H1 (cell line): ENCODE results near the gene TFB1M. TPM values are rescaled to one million over a fixed set of nuclear protein-coding genes. Genes with fewer than 3 reads are reported as not detected.

Experiments
- CTCF ChIA-PET: fragments of 300-600 bp; sonication (Branson Sonifier 250); formaldehyde crosslinking; loops from one replicate; lab custom pipeline; 2021; ENCODE audit not compliant: partially characterized antibody; lab: Charles Lee
- POLR2A ChIA-PET: fragments of 300-600 bp; sonication (Branson Sonifier 250); formaldehyde crosslinking; loops from one replicate; lab custom pipeline; 2021; ENCODE audit warnings: inconsistent platforms; ENCODE audit not compliant: partially characterized antibody; lab: Charles Lee
- DNase-seq, 2 experiments: peaks; one replicate each; pipeline versions ENCODE4 v3.0.0 to v3.0.0-alpha.2; 2010 to 2022; ENCODE audit warnings: low spot score in 2 of 2, low read depth in 1 of 2, mixed read lengths in 1 of 2
- FAIRE-seq: peaks from 2 replicates; lab custom pipeline; 2011; peaks lifted over from hg19 to GRCh38; lab: Jason Lieb, UNC
- H2AFZ ChIP-seq: 2 replicates; pipeline ENCODE4 v1.8.1; 2012; ENCODE audit warnings: low read length, inconsistent platforms
- H2AK5ac ChIP-seq: 2 replicates; pipeline ENCODE4 v1.6.1; 2013; ENCODE audit warnings: low read depth, low read length
- H2BK120ac ChIP-seq: replicated peaks from 2 replicates; pipeline ENCODE3; 2013; ENCODE audit warnings: low read depth, low read length, inconsistent platforms
- H2BK12ac ChIP-seq: 2 replicates; pipeline ENCODE4 v1.6.1; 2013; ENCODE audit warnings: low read depth, low read length
- H2BK15ac ChIP-seq: 2 replicates; pipeline ENCODE4 v1.6.1; 2013; ENCODE audit warnings: low read length
- H2BK20ac ChIP-seq: 2 replicates; pipeline ENCODE4 v1.6.1; 2013; ENCODE audit warnings: low read length
- H2BK5ac ChIP-seq: 2 replicates; pipeline ENCODE4 v1.6.1; 2013; ENCODE audit warnings: low read depth, low read length
- H3K14ac ChIP-seq: 2 replicates; pipeline ENCODE4 v1.6.1; 2013; ENCODE audit warnings: inconsistent platforms; ENCODE audit not compliant: insufficient read length
- H3K18ac ChIP-seq: 2 replicates; pipeline ENCODE4 v1.6.1; 2013; ENCODE audit warnings: low read length; ENCODE audit errors: extremely low read depth
- H3K23ac ChIP-seq: 2 replicates; pipeline ENCODE4 v1.6.1; 2013; ENCODE audit warnings: inconsistent platforms; ENCODE audit not compliant: insufficient read length
- H3K23me2 ChIP-seq: 2 replicates; pipeline ENCODE4 v1.6.1; 2013; ENCODE audit warnings: low read depth, low read length
- H3K27ac ChIP-seq: 2 replicates; pipeline ENCODE4 v1.6.1; 2011; ENCODE audit warnings: low read depth, low read length, inconsistent platforms
- H3K27me3 ChIP-seq, 4 experiments: replicated peaks in 1 of 4; 1 replicate in 1 of 4; 2 replicates in 3 of 4; pipeline versions ENCODE4 v1.6.1 to v1.8.1; 2011 to 2013; ENCODE audit warnings: low read length in 3 of 4, mild to moderate bottlenecking in 3 of 4, inconsistent platforms in 2 of 4, mixed read lengths in 2 of 4, moderate library complexity in 1 of 4; ENCODE audit not compliant: control insufficient read depth in 3 of 4, insufficient read depth in 3 of 4; ENCODE audit errors: extremely low read depth in 1 of 4
- H3K36me3 ChIP-seq, 4 experiments: 2 replicates each; pipeline versions ENCODE4 v1.6.1 to v1.8.1; 2011 to 2013; ENCODE audit warnings: mild to moderate bottlenecking in 4 of 4, low read length in 3 of 4, moderate library complexity in 2 of 4, control low read depth in 1 of 4, inconsistent platforms in 1 of 4; ENCODE audit not compliant: insufficient read depth in 4 of 4, control insufficient read depth in 2 of 4
- H3K4ac ChIP-seq: replicated peaks from 2 replicates; pipeline ENCODE3; 2013; ENCODE audit warnings: low read length, low read depth, mixed read lengths, inconsistent platforms; ENCODE audit not compliant: insufficient read length
- H3K4me1 ChIP-seq, 4 experiments: replicated peaks in 1 of 4; 1 replicate in 1 of 4; 2 replicates in 3 of 4; pipeline versions ENCODE4 v1.6.1 to v1.8.1; 2011 to 2013; ENCODE audit warnings: low read length in 3 of 4, inconsistent platforms in 2 of 4, mixed read lengths in 1 of 4; ENCODE audit not compliant: insufficient read depth in 4 of 4, control insufficient read depth in 3 of 4
- H3K4me2 ChIP-seq, 2 experiments: 2 replicates each; pipeline versions ENCODE4 v1.6.1 to v1.8.1; 2011 to 2013; ENCODE audit warnings: low read depth in 2 of 2, low read length in 2 of 2, control low read depth in 1 of 2, inconsistent platforms in 1 of 2, mild to moderate bottlenecking in 1 of 2; ENCODE audit not compliant: insufficient read depth in 1 of 2
- H3K4me3 ChIP-seq, 4 experiments: fragments of 200-600, 300-600 bp in 1 of 4; sonication (generic), shearing (Covaris generic), sonication (Bioruptor Twin) in 1 of 4; 2 replicates each; pipeline versions ENCODE4 v1.5.1 to v1.8.1; 2011 to 2016; ENCODE audit warnings: low read length in 4 of 4, low read depth in 3 of 4, control low read depth in 2 of 4, inconsistent platforms in 2 of 4, mild to moderate bottlenecking in 2 of 4, mixed read lengths in 1 of 4, moderate library complexity in 1 of 4; ENCODE audit not compliant: insufficient read depth in 2 of 4; ENCODE audit errors: extremely low read depth in 1 of 4
- H3K56ac ChIP-seq: replicated peaks from 2 replicates; pipeline ENCODE3; 2013; ENCODE audit warnings: low read depth, mild to moderate bottlenecking, mixed read lengths, low read length, inconsistent platforms; ENCODE audit not compliant: insufficient read length
- H3K79me1 ChIP-seq: 2 replicates; pipeline ENCODE4 v1.6.1; 2013; ENCODE audit warnings: low read depth, low read length, control low read depth
- H3K79me2 ChIP-seq, 2 experiments: 2 replicates each; pipeline versions ENCODE4 v1.6.1 to v1.8.1; 2012 to 2013; ENCODE audit warnings: low read length in 2 of 2, mild to moderate bottlenecking in 2 of 2, inconsistent platforms in 1 of 2; ENCODE audit not compliant: insufficient read depth in 2 of 2, control insufficient read depth in 1 of 2
- H3K9ac ChIP-seq, 4 experiments: replicated peaks in 1 of 4; 1 replicate in 1 of 4; 2 replicates in 3 of 4; pipeline versions ENCODE4 v1.6.1 to v1.8.1; 2011 to 2013; ENCODE audit warnings: low read depth in 3 of 4, low read length in 3 of 4, control low read depth in 2 of 4, mild to moderate bottlenecking in 2 of 4, moderate library complexity in 2 of 4, inconsistent platforms in 1 of 4; ENCODE audit errors: extremely low read depth in 1 of 4
- H3K9me3 ChIP-seq, 2 experiments: 2 replicates each; pipeline versions ENCODE4 v1.6.1 to v1.8.1; 2012 to 2013; ENCODE audit warnings: mild to moderate bottlenecking in 2 of 2, moderate library complexity in 2 of 2, control low read depth in 1 of 2, inconsistent platforms in 1 of 2, low read depth in 1 of 2, low read length in 1 of 2, mixed read lengths in 1 of 2; ENCODE audit not compliant: insufficient read depth in 2 of 2
- H4K20me1 ChIP-seq, 2 experiments: replicated peaks in 1 of 2; 2 replicates each; pipeline versions ENCODE3 to v1.8.1; 2011 to 2013; ENCODE audit warnings: inconsistent platforms in 2 of 2, low read length in 2 of 2, mild to moderate bottlenecking in 1 of 2; ENCODE audit not compliant: insufficient read depth in 2 of 2, control insufficient read depth in 1 of 2
- H4K5ac ChIP-seq: 2 replicates; pipeline ENCODE4 v1.6.1; 2013; ENCODE audit warnings: low read length, low read depth, mixed read lengths, inconsistent platforms; ENCODE audit not compliant: insufficient read length
- H4K8ac ChIP-seq: 2 replicates; pipeline ENCODE4 v1.8.0; 2013; ENCODE audit warnings: mild to moderate bottlenecking, moderate library complexity, low read length, inconsistent platforms; ENCODE audit not compliant: insufficient read depth; ENCODE audit errors: extremely low read depth
- H4K91ac ChIP-seq: replicated peaks from 2 replicates; pipeline ENCODE3; 2013; ENCODE audit warnings: low read length, mixed read lengths, inconsistent platforms; ENCODE audit not compliant: insufficient read length
- POU5F1 ChIP-seq: IDR thresholded peaks from 2 replicates; pipeline ENCODE4 v1.6.1; 2011; ENCODE audit warnings: low read depth, mild to moderate bottlenecking, low read length, moderate library complexity
- SP1 ChIP-seq: IDR thresholded peaks from 2 replicates; pipeline ENCODE4 v1.6.1; 2011; ENCODE audit warnings: low read depth, low read length
- TEAD4 ChIP-seq: IDR thresholded peaks from 2 replicates; pipeline ENCODE4 v1.6.1; 2012; ENCODE audit warnings: low read depth, low read length, inconsistent platforms, mixed read lengths
- WGBS, 2 experiments: shearing (Covaris generic) in 1 of 2; methylation state at CpG; one replicate each; pipeline versions ENCODE4 v1.1.6 to v1.1.7; 2013 to 2015; ENCODE audit warnings: low lambda C conversion rate in 2 of 2, mixed read lengths in 2 of 2, inconsistent platforms in 1 of 2, low coverage in 1 of 2, missing lambda C conversion rate in 1 of 2; ENCODE audit not compliant: insufficient replicate concordance in 2 of 2, insufficient coverage in 1 of 2, insufficient read length in 1 of 2; ENCODE audit errors: extremely low coverage in 1 of 2, missing lambda C conversion rate in 1 of 2; 5-methylcytosine and 5-hydroxymethylcytosine counted together
- polyA plus RNA-seq, 7 experiments: library from polyadenylated mRNA; depleted of rRNA in 3 of 7; stranded (reverse) in 5 of 7; unstranded in 2 of 7; fragments of >200 nt in 5 of 7; fragments of 200-250 nt in 2 of 7; gene quantifications; 1 replicate in 5 of 7; 2 replicates in 1 of 7; 4 replicates in 1 of 7; pipeline versions ENCODE4 v1.2.1 to v1.2.3, GENCODE V29; 2011 to 2013; ENCODE audit warnings: missing spikeins in 2 of 7, mixed read lengths in 2 of 7
- total RNA-seq: library from RNA; stranded (reverse); fragmentation: NEBNext Ultra II Directional; extraction: Animal tissue kit (Norgen Biotek cat#: 25700); gene quantifications from 2 replicates; pipeline ENCODE4 v1.2.1, GENCODE V29; 2021

Gene TFB1M
- total and polyA plus RNA-seq, 2 of the 8 experiments (the other 6 are each of a cell fraction or from before 2014, with no cell fraction given), result 28.2 to 49.4 TPM

DNA sequence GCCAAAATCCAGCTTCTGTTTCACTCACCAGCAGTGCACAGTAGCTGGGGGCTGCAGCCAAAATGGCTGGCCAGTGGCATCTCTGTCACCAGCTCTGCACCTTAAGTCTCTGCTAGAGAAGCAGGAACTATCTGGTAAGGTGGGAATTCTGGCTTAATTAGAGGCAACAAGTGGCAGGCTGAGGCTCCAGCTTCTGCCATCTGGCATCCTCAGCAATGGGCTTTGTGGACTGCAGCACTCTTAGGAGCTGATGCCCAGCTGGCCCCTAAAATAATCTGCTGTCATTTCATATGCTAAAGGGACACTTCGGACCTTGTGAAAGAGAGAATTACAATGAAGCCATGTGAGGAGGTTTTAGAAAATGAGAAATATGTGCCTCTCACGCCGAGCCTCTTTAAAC lies 55.1 kb downstream of the TFB1M start:
- Histone ChIP-seq H4K5ac (no peak overlapping the region), H2AFZ (no peak overlapping the region), H4K8ac (no peak overlapping the region), H2BK12ac (no peak overlapping the region), H3K18ac (no peak overlapping the region), H3K27ac (no peak overlapping the region), H3K27me3 (no peaks in the 10 kb centered on the region), H3K4me2 (no peak overlapping the region), H3K23me2 (no peaks in the 10 kb centered on the region), H4K20me1 (peaks cover 2 to 3% of the 10 kb centered on the region in 2 experiments), H2BK15ac (no peak overlapping the region), H3K36me3 (peaks cover 12 to 64% (median 42%) of the 10 kb centered on the region in 4 experiments), H3K9ac (no peak overlapping the region), H2BK20ac (no peak overlapping the region), H2AK5ac (no peak overlapping the region), H3K9me3 (no peaks in the 10 kb centered on the region), H3K4ac (no peak overlapping the region), H3K23ac (no peak overlapping the region), H3K4me1 (peaks cover 2 to 8% (median 3%) of the 10 kb centered on the region in 4 experiments; a peak in 3 of 7 replicates), H2BK120ac (no peak overlapping the region), H4K91ac (no peak overlapping the region), H2BK5ac (no peak overlapping the region), H3K14ac (no peak overlapping the region), H3K4me3 (no peak overlapping the region), H3K56ac (no peak overlapping the region), H3K79me1 (no peaks in the 10 kb centered on the region; the same call in 1 of the 2 replicates), H3K79me2 (peaks cover 3 to 4% of the 10 kb centered on the region in 2 experiments; a peak in 1 of 4 replicates)
- 97% methylated on average over 3 of the region's 3 CpGs; no CpG with 5 or more reads in 1 of the 2 experiments for WGBS, 2 experiments
- FAIRE-seq, result no peak
- no peak for DNase-seq
- POLR2A ChIA-PET, result interaction anchor here (0.6 to 1.8 kb wide), 2 partner anchors 9 to 334 kb away, joined by 3 to 5 read pairs; no protein-coding TSS in a partner anchor
- TF ChIP-seq POU5F1, result no peak
- no peak for TF ChIP-seq SP1
- no peak for TF ChIP-seq TEAD4
- CTCF ChIA-PET, result interaction anchor here (1.1 to 6.4 kb wide), 7 partner anchors 8 to 330 kb away, joined by 3 to 72 read pairs (median 4); no protein-coding TSS in a partner anchor
